Naive thymus-derived CD4-positive, alpha-beta T cell (primary cell): Measurements from ENCODE around the gene AMOTL2. TPM values are rescaled to one million over a fixed set of nuclear protein-coding genes. Genes with fewer than 3 reads are reported as not detected.
A peak's percentile ranks its signal among the peaks of the same experiment; 100 is the strongest.

Experiments
- ATAC-seq: fragments of 150-1000 bp; cut with Tn5 transposase; 2 replicates; pipeline ENCODE4 v1.10.0; 2021; ENCODE audit warnings: mild to moderate bottlenecking, moderate library complexity
- CTCF ChIA-PET: fragments of 350-600 bp; sonication (Branson Sonifier 250); formaldehyde crosslinking; loops from one replicate; lab custom pipeline; 2021; ENCODE audit warnings: antibody characterized with exemption; lab: Charles Lee
- POLR2A ChIA-PET: fragments of 350-600 bp; sonication (Branson Sonifier 250); formaldehyde crosslinking; loops from one replicate; lab custom pipeline; 2021; ENCODE audit warnings: antibody characterized with exemption, inconsistent platforms; lab: Charles Lee
- DNase-seq, 9 donors: peaks; one replicate each; pipeline versions ENCODE4 v3.0.0 to v3.0.0-alpha.2; 2020 to 2022; ENCODE audit warnings: mixed read lengths in 1 of 9
- H3K27ac ChIP-seq: one replicate; pipeline ENCODE4 v1.7.0; 2013; ENCODE audit warnings: mild to moderate bottlenecking, low read depth, low read length, moderate library complexity
- H3K27me3 ChIP-seq, 2 donors: one replicate each; pipeline ENCODE4 v1.7.0; 2013; ENCODE audit warnings: low read length in 2 of 2, mild to moderate bottlenecking in 2 of 2, moderate library complexity in 2 of 2; ENCODE audit not compliant: control insufficient read depth in 2 of 2, insufficient read depth in 2 of 2
- H3K36me3 ChIP-seq, 3 experiments: 1 replicate in 2 of 3; 2 replicates in 1 of 3; pipeline ENCODE4 v1.7.0; 2013; ENCODE audit warnings: low read length in 3 of 3, mild to moderate bottlenecking in 3 of 3, moderate library complexity in 1 of 3; ENCODE audit not compliant: insufficient read depth in 3 of 3, control insufficient read depth in 2 of 3
- H3K4me1 ChIP-seq, 2 donors: one replicate each; pipeline ENCODE4 v1.7.0; 2013; ENCODE audit warnings: low read length in 2 of 2, mild to moderate bottlenecking in 2 of 2, moderate library complexity in 1 of 2; ENCODE audit not compliant: control insufficient read depth in 2 of 2, insufficient read depth in 2 of 2
- H3K4me3 ChIP-seq: 2 replicates; pipeline ENCODE4 v1.7.0; 2013; ENCODE audit warnings: mild to moderate bottlenecking, low read length
- H3K9me3 ChIP-seq, 3 experiments: 1 replicate in 2 of 3; 2 replicates in 1 of 3; pipeline ENCODE4 v1.7.0; 2013; ENCODE audit warnings: low read length in 3 of 3; ENCODE audit not compliant: control insufficient read depth in 2 of 3
- H3K27ac Mint-ChIP-seq, 9 donors: one replicate each; pipeline ENCODE4 v1.8.0; 2020 to 2022; ENCODE audit warnings: mixed read lengths in 9 of 9, mild to moderate bottlenecking in 8 of 9, moderate library complexity in 5 of 9, inconsistent platforms in 2 of 9
- H3K27me3 Mint-ChIP-seq, 5 donors: one replicate each; pipeline ENCODE4 v1.8.0; 2021 to 2022; ENCODE audit warnings: mixed read lengths in 5 of 5, mild to moderate bottlenecking in 1 of 5
- H3K36me3 Mint-ChIP-seq, 5 donors: one replicate each; pipeline ENCODE4 v1.8.0; 2020 to 2022; ENCODE audit warnings: mixed read lengths in 5 of 5, mild to moderate bottlenecking in 3 of 5, inconsistent platforms in 1 of 5
- H3K4me1 Mint-ChIP-seq, 7 donors: one replicate each; pipeline ENCODE4 v1.8.0; 2020 to 2022; ENCODE audit warnings: mixed read lengths in 7 of 7, mild to moderate bottlenecking in 3 of 7, inconsistent platforms in 1 of 7
- H3K4me3 Mint-ChIP-seq, 10 donors: one replicate each; pipeline ENCODE4 v1.8.0; 2020 to 2022; ENCODE audit warnings: mild to moderate bottlenecking in 10 of 10, mixed read lengths in 10 of 10, moderate library complexity in 6 of 10, inconsistent platforms in 2 of 10
- H3K9me3 Mint-ChIP-seq, 11 donors: one replicate each; pipeline ENCODE4 v1.8.0; 2020 to 2022; ENCODE audit warnings: mixed read lengths in 11 of 11, mild to moderate bottlenecking in 4 of 11, inconsistent platforms in 1 of 11, moderate library complexity in 1 of 11
- intact Hi-C, 2 donors: fragments of 100-400 bp; cut with micrococcal nuclease; formaldehyde crosslinking; loops; one replicate each; pipeline ENCODE4 v1.15.1; 2023
- polyA plus RNA-seq, 2 donors: library from polyadenylated mRNA; unstranded; fragments of 300-500 nt; fragmentation: Illumina TruSeq; gene quantifications; one replicate each; pipeline ENCODE4 v1.2.3, GENCODE V29; 2021
- total RNA-seq, 6 experiments: library from RNA in 5 of 6; stranded (reverse) in 5 of 6; gene quantifications; 1 replicate in 5 of 6; 2 replicates in 1 of 6; pipeline ENCODE4 v1.2.3 and lab custom pipeline; 2021 to 2026

AMOTL2 gene
- total RNA-seq: not detected
- polyA plus RNA-seq: under 1 TPM in 1 of 2 donors, not detected in 1; 0.10 TPM
- 0.54 reads per million for total RNA-seq (lab: John Stamatoyannopoulos, UW)

DNA sequence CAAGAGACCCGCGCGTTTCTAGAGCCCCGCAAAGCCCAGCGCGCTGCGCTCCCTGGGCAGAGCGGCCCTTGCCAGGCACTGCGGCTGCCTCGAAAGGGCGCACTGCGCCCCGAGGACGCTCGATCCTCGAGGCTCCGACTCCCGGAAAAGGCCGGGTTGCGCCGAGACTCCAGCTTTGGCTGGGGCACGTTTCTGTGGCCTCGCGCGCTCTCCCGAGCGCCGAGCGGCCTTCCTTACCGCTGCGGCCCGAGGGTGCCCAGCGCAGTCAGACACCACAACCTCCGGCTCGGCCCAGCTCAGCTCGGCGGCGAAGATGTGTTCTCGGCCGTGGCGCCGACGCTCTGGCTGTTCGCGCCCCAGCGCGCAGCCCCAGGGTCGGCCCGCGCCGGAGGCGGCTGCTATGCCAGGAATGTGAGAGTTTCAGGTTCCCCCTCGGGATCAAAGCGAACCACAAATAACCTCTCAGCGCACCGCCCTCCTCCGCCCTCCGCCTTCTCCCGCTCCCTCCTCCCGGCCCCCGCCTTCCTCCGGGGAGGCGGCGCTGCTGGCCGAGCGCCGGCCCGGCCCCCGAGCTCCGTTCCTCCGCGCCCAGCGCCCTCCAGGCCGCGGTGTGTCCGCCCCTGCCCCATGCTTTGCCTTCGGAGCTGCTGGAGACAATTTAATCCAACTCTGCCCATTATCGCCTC, at the start of gene AMOTL2:
TSS of gene AMOTL2 (minus strand) at position 343 of the 686 bp plus-strand sequence. CDS start 3,014 bp downstream, outside the sequence.
- intact Hi-C loops: loop anchor here in 1 of 2 donors (5.0 to 10.0 kb wide), 2 partner anchors 101 to 177 kb away; no protein-coding TSS in a partner anchor
- Histone ChIP-seq H3K4me1 (no peaks in the 10 kb centered on the region), H3K27ac (no peak within 1 kb of the TSS), H3K4me3 (peak within 1 kb of the TSS; percentile 41), H3K9me3 (no peaks in the 10 kb centered on the region), H3K36me3 (no peaks in the 10 kb centered on the region), H3K27me3 (peaks cover 0 to 3% of the 10 kb centered on the region in 2 donors)
- no peaks in the 10 kb centered on the region for H3K36me3 Mint-ChIP-seq
- peaks cover 22 to 63% (median 37%) of the 10 kb centered on the region in 5 donors for H3K27me3 Mint-ChIP-seq
- DNase-seq (peak in 1 of 9 donors; percentile 23), ATAC-seq (peak; percentile 39)
- H3K4me1 Mint-ChIP-seq: peaks cover 7 to 13% (median 11%) of the 10 kb centered on the region in 7 donors
- CTCF ChIA-PET: interaction anchor here (0.6 to 1.0 kb wide), 2 partner anchors 66 to 172 kb away, joined by 3 read pairs; no protein-coding TSS in a partner anchor
- POLR2A ChIA-PET: no interaction called here
- H3K27ac Mint-ChIP-seq: no peak within 1 kb of the TSS
- H3K9me3 Mint-ChIP-seq: peaks cover 0 to 1% (median 0%) of the 10 kb centered on the region in 11 donors
- peak within 1 kb of the TSS; percentile 78 to 90 (median 84) for H3K4me3 Mint-ChIP-seq

- CTCF ChIA-PET: no interaction called here
- no peak for DNase-seq
Measured at GRCh38 chr3:134423153-134423552, 48.9 kb upstream of the AMOTL2 start.

DNA sequence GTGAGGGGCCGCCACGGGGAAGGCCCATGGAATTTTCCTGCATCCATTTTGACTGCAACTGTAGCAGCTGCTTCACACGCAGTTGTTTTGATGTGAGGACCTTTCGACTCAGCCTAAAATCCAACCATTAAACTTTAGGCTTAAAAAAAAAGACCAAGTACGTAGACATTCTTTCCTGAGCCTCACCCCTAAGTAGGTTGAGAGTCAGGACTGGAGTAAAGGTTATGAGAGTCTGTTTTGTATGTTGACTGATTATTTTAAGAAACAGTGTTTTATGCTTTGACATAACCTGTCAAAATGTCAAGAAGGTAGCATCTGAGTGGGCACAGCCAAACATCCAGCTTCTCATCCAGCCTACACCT, 45.7 kb upstream of the AMOTL2 start:
- no peak for ATAC-seq
- Mint-ChIP-seq H3K36me3 (no peaks in the 10 kb centered on the region), H3K9me3 (peaks cover 0 to 3% (median 0%) of the 10 kb centered on the region in 11 donors), H3K27me3 (peaks cover 0 to 6% (median 0%) of the 10 kb centered on the region in 5 donors), H3K4me3 (no peak overlapping the region), H3K4me1 (peaks cover 0 to 6% (median 0%) of the 10 kb centered on the region in 7 donors), H3K27ac (no peak overlapping the region)
- no peak for DNase-seq
- Histone ChIP-seq H3K36me3 (no peaks in the 10 kb centered on the region), H3K27me3 (no peaks in the 10 kb centered on the region), H3K27ac (no peak overlapping the region), H3K9me3 (no peaks in the 10 kb centered on the region), H3K4me1 (no peaks in the 10 kb centered on the region), H3K4me3 (no peak overlapping the region)
- ChIA-PET CTCF (interaction anchor here (0.7 kb wide), 1 partner anchor 1648 kb away, joined by 3 read pairs; no protein-coding TSS in a partner anchor), POLR2A (no interaction called here)
- intact Hi-C loops: no loop called here

More at GRCh38 chr3:134423153-134423552, 48.9 kb upstream of the AMOTL2 start:
- peaks cover 0 to 6% (median 0%) of the 10 kb centered on the region in 5 donors for H3K27me3 Mint-ChIP-seq
- no peak for ATAC-seq
- peaks cover 0 to 6% (median 0%) of the 10 kb centered on the region in 7 donors for H3K4me1 Mint-ChIP-seq
- POLR2A ChIA-PET: no interaction called here
- intact Hi-C loops: no loop called here
- H3K36me3 ChIP-seq: no peaks in the 10 kb centered on the region
- H3K36me3 Mint-ChIP-seq: no peaks in the 10 kb centered on the region
- H3K4me3 ChIP-seq: no peak overlapping the region
- no peaks in the 10 kb centered on the region for H3K9me3 ChIP-seq
- no peak overlapping the region for H3K27ac ChIP-seq
- no peak overlapping the region for H3K4me3 Mint-ChIP-seq
- H3K27ac Mint-ChIP-seq: no peak overlapping the region
- H3K9me3 Mint-ChIP-seq: no peaks in the 10 kb centered on the region
- no peaks in the 10 kb centered on the region for H3K4me1 ChIP-seq
- H3K27me3 ChIP-seq: no peaks in the 10 kb centered on the region

DNA sequence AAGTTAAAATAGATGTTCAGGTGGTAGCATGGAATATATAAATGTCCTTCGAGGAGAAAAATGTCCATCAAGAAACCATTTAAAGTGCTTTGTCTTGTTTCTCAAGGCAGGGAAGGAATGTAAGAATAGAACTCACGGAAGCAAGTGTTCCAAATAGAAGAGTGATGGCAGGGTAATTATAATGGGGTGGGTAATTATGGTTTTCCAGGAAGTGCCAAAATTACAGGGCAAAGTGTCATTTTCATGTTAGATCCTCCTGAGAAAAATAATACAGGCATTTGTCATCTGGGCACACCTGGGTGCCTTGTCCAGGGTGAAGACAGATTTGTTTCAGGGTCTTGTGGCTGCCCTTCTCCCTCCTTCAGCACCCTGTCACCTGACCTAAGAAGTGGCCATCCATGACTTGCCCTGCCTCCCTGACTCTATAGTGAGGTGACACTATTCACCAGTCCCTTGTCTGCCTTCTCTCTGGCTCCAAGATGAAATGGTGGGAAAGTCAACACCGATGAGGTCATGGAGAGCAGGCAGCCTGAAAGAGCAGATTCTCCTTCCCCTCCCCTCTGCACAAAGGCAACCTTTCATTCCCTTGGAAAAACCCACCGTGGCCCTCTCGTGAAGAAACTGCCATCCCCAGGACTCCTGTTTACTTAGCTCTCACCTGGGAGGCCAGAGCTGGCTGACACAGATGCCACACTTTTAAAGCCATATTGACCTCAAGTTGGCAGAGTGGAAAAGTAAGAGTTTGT, 45.1 kb upstream of the AMOTL2 start:
- intact Hi-C loops: no loop called here
- Mint-ChIP-seq H3K27ac (no peak overlapping the region), H3K27me3 (peaks cover 0 to 8% (median 0%) of the 10 kb centered on the region in 5 donors), H3K9me3 (peaks cover 0 to 8% (median 1%) of the 10 kb centered on the region in 11 donors), H3K4me3 (no peak overlapping the region), H3K36me3 (no peaks in the 10 kb centered on the region), H3K4me1 (peaks cover 0 to 6% (median 0%) of the 10 kb centered on the region in 7 donors)
- Histone ChIP-seq H3K4me3 (no peak overlapping the region), H3K36me3 (no peaks in the 10 kb centered on the region), H3K27ac (no peak overlapping the region), H3K4me1 (no peaks in the 10 kb centered on the region), H3K9me3 (peaks cover 0 to 2% (median 0%) of the 10 kb centered on the region in 3 experiments), H3K27me3 (no peaks in the 10 kb centered on the region)
- ChIA-PET POLR2A (no interaction called here), CTCF (no interaction called here)
- DNase-seq (no peak), ATAC-seq (no peak)

- POLR2A ChIA-PET: no interaction called here
- peaks cover 0 to 3% of the 10 kb centered on the region in 2 donors for H3K27me3 ChIP-seq
Measured at GRCh38 chr3:134409041-134409440, 34.8 kb upstream of the AMOTL2 start.

GRCh38 chr3:134407239-134407625, 33.0 kb upstream of the AMOTL2 start:
- Mint-ChIP-seq H3K27ac (no peak overlapping the region), H3K4me1 (peaks cover 0 to 6% (median 0%) of the 10 kb centered on the region in 7 donors), H3K9me3 (peaks cover 2 to 25% (median 11%) of the 10 kb centered on the region in 11 donors), H3K4me3 (peak overlapping the region in 2 of 10 donors; percentile 13 to 25), H3K27me3 (peaks cover 68 to 80% (median 73%) of the 10 kb centered on the region in 5 donors), H3K36me3 (peaks cover 0 to 13% (median 4%) of the 10 kb centered on the region in 5 donors)
- Histone ChIP-seq H3K4me3 (no peak overlapping the region), H3K36me3 (no peaks in the 10 kb centered on the region), H3K27me3 (peaks cover 0 to 3% of the 10 kb centered on the region in 2 donors), H3K9me3 (no peaks in the 10 kb centered on the region), H3K27ac (no peak overlapping the region), H3K4me1 (no peaks in the 10 kb centered on the region)
- CTCF ChIA-PET: no interaction called here
- ATAC-seq (no peak), DNase-seq (no peak)
- intact Hi-C loops: no loop called here
- POLR2A ChIA-PET: no interaction called here

More at GRCh38 chr3:134409041-134409440, 34.8 kb upstream of the AMOTL2 start:
- peaks cover 0 to 11% (median 1%) of the 10 kb centered on the region in 11 donors for H3K9me3 Mint-ChIP-seq
- H3K4me1 Mint-ChIP-seq: peaks cover 0 to 6% (median 0%) of the 10 kb centered on the region in 7 donors
- no peak overlapping the region for H3K27ac ChIP-seq
- no peaks in the 10 kb centered on the region for H3K36me3 ChIP-seq
- H3K36me3 Mint-ChIP-seq: peaks cover 0 to 7% (median 0%) of the 10 kb centered on the region in 5 donors
- no peak overlapping the region for H3K4me3 Mint-ChIP-seq
- intact Hi-C loops: no loop called here
- no peak overlapping the region for H3K27ac Mint-ChIP-seq
- CTCF ChIA-PET: no interaction called here
- H3K4me1 ChIP-seq: no peaks in the 10 kb centered on the region
- DNase-seq: no peak
- no peaks in the 10 kb centered on the region for H3K9me3 ChIP-seq
- H3K4me3 ChIP-seq: no peak overlapping the region
- no peak for ATAC-seq
- H3K27me3 Mint-ChIP-seq: peaks cover 60 to 75% (median 65%) of the 10 kb centered on the region in 5 donors
